ENCODE results near the gene PGS1.

PGS1 gene

GRCh38 chr17:78347453-78347852 is 31.0 kb upstream of the PGS1 start:
- no peak for DNase-seq

DNA sequence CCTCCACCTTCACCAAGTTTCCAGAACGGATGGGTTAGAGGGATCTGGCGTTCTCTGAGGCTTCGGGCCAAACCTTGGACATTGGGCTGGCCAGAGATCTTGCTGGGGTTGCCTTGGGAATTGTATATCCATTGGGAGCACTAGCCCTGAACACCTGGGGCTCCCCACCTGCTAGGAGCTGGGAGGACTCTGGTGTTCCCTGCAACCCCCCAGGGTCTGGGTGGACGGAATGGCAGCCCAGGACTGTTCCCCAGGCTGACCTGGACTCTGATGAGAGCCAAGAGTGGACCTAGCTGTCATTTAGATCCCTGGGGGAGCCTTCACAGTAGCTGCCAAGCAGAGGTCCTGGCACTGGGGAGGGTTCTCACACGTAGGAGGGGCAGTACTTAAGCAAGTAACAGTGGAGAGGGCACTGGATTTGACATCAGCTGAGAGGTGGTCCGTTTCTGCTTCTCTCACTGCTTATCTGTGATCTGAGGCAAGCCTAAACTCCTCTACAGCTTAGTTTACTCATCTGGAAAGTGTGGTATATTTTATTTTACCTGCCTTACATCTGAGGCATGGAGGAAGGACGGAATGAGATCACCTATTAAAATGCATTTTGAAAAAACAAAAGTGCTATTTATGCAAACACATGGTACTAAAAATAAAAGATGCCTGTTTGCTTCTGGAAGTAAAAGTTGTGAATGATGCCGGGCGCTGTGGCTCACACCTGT is 30.2 kb upstream of the PGS1 start:
- no peak for DNase-seq

DNA sequence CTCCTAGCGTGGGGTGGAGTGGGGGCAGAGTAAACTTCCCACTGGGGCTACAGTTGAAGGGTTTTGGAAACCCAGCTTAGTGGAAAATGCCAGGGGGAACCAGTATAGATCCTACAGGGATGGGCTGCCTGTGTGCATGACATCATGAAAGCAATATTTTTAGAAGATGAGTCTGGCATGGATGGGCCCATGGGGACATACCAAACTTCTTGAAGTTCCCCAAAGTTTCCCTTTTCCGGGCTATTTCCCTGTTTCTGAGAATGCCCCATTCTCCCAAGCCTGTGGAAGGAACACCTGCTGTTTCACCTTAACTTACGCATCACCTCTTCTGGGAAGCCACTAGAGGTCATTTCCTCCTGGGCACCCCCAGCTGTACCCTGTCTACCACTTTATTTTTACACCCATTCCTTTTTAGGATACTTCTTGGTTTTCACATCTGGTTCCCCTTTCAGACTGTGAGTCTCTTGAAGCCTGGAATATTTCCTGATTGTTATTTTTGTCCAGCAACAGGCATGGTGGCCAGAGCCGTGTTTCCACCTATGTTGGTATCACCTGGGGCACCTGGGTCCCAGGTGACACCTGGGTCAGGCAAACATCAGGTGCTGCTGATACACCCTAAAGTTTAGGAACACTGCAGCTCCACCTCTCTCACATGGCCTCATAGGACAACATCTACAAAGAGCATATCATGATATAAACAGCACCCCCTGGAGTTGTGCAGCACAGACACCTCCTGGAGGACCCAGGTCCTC is 28.4 kb upstream of the PGS1 start:
- peak; percentile 95 for DNase-seq

DNA sequence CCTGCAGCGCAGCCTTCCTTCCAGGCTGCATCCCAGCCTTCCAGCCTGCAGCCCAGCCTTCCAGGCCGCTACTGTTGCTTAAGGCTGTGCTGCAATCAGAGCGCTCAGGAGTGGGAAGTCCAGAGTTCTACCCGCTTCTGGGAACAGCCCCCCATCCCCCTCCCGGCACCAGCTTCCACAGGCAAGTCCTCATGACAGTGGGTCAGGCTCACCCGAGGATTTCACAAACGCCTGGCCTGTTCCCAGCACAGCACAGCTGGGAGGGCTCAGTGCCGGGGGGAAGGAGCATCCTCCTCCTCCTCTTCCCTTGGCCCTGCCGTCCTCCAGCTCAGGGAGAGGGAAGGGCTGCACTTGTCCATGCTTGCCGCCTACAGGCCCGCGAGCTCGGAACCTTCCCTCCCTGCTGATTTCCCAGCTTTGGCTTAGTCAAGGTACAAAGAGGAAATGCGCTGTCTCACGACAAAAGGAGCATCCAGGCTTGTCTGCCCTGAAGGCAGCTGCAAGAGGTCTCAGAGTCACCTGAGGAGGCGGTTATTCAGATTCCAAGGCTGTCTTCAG is 26.9 kb upstream of the PGS1 start:
- peak; percentile 93 for DNase-seq

DNA sequence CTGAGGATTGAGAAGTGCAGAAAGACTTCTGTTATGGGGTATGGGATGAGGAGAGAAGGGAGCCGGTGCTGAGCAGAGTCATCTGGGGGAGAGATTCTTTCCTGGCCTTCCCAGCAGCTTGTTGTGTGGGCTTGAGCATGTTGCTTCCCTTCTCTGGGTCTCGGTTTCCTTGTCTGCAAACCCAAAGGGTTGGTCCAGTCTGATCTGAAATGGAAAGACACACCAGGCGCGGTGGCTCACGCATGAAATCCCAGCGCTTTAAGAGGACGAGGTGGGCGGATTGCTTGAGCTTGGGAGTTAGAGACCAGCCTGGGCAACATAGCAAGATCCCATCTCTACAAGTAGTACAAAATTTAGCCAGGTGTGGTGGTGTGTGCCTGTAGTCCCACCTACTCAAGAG is 24.6 kb upstream of the PGS1 start:
- peak; percentile 81 for DNase-seq

GRCh38 chr17:78355045-78355641 is 23.3 kb upstream of the PGS1 start:
- no peak for DNase-seq

GRCh38 chr17:78355701-78356100 is 22.7 kb upstream of the PGS1 start:
- no peak for DNase-seq

- peak; percentile 99 for DNase-seq
Measured at GRCh38 chr17:78356101-78356713, 22.2 kb upstream of the PGS1 start.

DNA sequence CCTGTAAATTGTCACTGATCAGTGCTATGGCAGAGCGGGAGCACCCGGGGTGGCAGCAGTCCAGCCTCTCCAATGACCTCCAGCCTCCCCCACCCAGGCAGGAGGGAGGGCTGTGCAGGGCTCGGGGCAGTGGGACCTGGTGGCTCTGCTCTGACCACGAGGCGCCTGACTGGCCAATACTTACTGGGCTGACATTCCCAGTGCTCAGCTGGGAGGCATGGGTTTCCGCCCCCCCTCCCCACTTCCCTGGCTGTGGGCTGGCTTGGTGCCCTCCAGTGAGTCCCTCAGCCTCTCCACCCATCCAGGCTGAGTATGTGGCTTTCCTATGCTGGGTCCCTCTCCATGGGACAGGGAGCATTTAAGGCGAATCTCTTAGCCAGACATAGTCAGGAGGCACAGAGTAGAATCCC is 21.3 kb upstream of the PGS1 start:
- DNase-seq, result peak; percentile 65

- no peak for DNase-seq
Measured at GRCh38 chr17:78357672-78358537, 20.5 kb upstream of the PGS1 start.

GRCh38 chr17:78358538-78359320 is 19.7 kb upstream of the PGS1 start:
- DNase-seq, result peak; percentile 40

- DNase-seq, result peak; percentile 50
Measured at GRCh38 chr17:78359321-78359996, 19.0 kb upstream of the PGS1 start.

- DNase-seq, result peak; percentile 98
Measured at GRCh38 chr17:78359997-78360370, 18.5 kb upstream of the PGS1 start, which contains the start of gene SOCS3. Gene SOCS3 (minus strand): TSS chr17:78360077. CDS start chr17:78359095, 982 bp downstream.

GRCh38 chr17:78360371-78361224 is 17.9 kb upstream of the PGS1 start:
- peak; percentile 88 for DNase-seq

- DNase-seq, result no peak
Measured at GRCh38 chr17:78361225-78361701, 17.2 kb upstream of the PGS1 start.

DNA sequence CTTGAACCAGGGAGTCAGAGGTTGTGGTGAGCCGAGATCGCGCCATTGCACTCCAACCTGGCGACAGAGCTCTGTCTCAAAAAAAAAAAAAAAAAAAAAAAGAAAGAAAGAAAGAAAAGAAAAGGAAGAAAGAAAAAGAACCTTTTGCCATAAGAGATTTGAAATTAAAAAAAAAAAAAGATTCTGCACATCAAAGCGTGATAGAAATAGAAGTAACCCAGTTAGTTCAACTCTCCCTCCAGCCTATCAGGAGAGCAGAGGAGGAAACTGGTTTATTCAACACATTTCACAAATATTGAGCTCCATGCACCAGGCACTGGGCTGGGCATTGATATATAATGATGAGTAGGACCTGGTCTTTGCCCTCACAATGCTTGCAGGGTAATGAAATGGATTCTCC is 16.2 kb upstream of the PGS1 start:
- DNase-seq, result no peak

DNA sequence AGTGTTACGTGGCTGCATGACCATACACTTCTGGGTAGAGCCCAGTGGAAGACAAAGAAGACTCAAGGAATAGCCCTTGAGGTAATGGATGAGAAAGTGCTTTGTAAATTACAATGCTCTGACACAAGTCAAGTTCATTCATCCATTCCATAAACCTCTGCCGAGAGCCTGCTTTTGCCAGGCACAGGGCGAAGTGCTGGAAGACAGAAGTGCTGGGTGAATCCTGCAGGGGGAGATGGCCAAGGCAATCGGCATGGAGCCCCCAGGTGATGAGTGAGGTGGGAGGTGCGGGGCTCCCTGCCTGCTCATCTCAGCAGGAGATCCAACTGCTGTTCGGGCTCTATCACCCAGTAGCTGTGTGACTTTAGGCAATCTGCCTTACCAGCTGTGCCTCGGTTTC is 15.8 kb upstream of the PGS1 start:
- DNase-seq, result no peak

DNA sequence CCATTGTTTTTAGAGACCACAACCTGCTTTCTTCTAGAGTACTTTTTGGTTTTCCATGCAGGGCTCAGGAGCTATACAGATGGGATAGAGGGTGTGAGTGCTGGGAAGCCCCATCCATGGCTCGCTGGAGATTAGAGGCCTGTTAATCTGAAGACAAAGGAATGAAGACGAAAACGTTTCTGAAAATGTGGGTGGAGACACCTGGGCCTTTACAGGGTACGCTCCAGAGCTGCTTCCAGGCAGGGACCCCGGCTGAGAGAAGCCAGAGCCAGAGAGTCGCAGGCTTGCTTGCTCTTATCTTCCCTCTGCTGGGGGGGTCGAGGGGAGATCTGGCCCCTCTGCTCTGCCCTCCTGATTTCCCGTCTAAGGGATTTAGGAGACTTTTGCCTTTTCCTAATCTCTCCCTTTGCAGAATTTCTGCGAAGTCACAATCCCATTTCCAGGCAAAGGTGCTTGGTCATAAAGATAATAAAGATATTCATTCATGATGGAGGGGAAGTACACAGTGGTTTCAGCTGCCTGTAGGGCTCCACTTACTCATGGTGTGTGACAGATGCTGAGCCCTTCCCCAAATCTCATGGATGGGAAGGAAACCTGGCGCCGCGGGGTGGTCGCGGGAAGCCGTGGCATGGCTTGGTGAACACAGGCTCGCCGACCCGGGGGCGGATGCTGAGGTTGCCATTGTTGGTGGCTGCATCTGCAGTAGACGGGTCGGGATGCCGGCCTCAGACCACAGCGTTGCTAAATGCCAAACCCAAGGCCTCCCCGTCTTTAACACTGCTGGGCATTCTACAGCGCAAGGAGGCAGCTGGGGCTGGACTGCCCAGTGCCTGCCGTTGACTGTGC is 13.8 kb upstream of the PGS1 start:
- no peak for DNase-seq

Data from inflammatory macrophage treated with lipopolysaccharide for 4 hours (primary cell).